ENCODE measurements around the gene SF3B6.

DNA sequence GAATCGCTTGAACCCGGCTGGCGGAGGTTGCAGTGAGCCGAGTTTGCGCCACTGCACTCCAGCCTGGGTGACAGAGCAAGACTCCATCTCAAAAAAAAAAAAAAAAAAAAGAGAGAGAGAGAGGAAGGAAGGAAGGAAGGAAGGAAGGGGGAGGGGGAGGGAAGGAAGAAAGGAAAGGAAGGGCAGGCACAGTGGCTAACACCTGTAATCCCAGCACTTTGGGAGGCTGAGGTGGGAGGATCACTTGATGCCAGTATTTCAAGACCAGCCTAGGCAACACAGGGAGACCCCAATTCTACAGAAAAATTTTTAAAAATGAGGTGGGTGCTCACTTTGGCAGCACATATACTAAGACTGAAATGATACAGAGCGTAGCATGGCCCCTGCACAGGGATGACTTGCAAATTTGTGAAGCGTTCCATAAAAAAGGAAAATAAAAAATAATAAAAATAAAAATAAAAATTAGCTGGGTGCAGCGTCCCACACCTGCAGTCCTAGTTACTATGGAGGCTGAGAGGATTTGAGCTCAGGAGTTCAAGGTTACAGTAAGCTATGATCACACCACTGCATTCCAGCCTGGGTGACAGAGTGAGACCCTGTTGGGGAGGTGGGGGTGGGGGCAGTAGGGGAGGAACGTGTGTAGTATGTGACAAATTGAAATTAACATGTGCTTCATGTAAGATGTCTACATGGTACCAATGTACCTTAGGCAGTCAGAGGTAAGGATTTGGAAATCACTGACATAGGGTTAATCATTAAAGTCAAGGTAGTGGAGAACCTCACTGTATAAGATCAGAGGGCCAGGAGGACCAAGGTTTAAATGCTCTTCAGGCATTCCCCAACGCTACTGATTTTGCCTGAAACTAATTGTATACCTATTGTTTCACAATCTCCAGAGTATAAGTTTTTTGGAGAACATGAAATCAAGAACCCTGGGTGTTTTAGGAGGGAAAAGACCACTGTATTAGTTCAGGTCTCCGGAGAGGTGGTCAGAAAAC lies 30.3 kb downstream of the SF3B6 start:
- TF ChIP-seq CTCF (IDR thresholded peaks at IDR 0.05; ENCODE audit: low read length) = no peak
- TF ChIP-seq EZH2 (IDR thresholded peaks at IDR 0.05; ENCODE audit: borderline replicate concordance, low read length) = no peak

All from OCI-LY1 (cell line).